HG03196 (cell line): ENCODE results near the gene DNM1L.

Experiments used
- ATAC-seq: cut with Tn5 transposase; IDR thresholded peaks from one replicate; pipeline ENCODE4 v1.9.1; 2021; ENCODE audit not compliant: unreplicated experiment

The DNM1L gene

DNA sequence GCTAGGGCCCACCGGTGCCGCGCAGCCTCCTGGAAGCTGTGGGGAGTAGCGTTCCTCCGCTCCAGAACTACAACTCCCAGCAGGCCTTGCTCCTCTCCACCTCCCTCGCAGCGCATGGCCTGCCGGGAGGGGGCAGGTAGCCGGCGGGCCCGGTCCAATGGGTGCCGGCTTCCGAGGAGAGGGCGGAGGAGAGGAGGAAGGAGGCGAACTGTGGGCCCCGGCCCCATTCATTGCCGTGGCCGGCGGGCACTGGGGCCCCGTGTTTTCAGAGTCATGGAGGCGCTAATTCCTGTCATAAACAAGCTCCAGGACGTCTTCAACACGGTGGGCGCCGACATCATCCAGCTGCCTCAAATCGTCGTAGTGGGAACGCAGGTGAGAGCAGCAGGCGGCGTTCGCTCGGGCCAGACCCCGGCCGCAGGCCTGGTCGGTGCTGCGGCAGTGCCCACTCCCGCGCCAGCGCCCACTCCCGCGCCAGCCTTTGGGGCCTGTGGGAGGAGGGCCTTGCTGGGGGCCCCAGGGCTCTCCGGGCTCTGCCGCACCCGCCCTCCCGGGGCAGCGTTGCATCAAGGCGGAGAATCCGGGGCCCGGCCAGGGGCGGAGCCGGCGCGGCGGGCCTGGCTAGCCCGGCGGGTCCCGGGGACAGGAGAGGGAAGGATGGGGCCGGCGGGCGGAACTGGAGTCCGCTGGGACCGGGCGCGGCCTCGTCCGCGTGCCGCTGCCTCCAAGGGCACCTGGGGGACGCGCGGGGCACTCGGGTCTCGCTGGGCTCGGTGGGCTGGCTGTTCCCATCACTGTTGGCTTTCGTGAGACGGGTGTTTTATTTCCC, at the start of gene DNM1L:
DNM1L (plus strand) TSS at position 211 of the 829 bp plus-strand sequence; CDS start at position 274, 63 bp downstream.
- ATAC-seq: peak; percentile 96

DNA sequence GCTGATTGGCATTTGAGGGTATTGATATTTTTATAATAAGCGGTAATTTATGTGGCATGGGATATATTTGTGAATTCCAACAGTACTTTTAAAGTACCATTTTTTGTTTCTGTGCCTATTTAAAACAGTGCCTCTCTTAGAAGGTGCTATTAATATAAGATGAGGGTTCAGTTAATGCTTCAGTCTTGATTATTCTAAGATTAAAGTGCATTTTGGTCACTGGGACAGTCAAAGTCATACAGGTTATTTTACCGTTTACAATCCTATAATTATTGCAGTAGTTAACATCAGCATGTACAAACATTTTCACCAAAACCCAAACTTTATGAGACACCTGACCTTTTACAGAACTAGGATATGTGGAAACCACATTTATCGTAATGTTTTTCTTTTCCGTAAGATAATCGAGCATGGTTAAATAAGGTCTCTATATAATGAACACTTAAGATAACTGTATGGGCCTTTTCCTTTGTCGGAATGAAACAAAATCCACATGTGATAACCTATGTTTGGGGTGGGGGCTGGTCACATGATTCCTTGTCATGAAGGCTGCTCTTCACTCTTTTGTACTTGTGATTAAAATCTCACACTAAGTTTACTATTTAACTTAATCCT, 37.7 kb upstream of the DNM1L start:
- ATAC-seq: no peak

DNA sequence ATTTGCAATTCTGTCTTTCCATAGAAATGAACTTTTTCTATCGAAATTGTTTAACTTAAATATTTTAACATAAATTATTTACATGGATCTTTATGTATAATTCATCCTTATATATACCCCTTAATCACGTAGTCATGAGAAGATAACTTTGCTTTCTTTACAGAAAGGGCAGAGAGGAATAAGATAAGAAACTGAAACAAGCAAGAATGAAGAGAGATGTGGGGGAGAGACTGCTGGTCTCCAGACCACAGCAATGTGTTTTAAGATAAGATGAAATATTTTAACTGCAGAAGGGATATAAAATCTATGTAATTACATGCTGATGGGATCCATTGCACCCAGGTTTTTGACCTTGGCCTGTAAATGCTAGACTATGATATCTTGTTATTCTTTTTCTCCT, 34.7 kb upstream of the DNM1L start:
- ATAC-seq: no peak

DNA sequence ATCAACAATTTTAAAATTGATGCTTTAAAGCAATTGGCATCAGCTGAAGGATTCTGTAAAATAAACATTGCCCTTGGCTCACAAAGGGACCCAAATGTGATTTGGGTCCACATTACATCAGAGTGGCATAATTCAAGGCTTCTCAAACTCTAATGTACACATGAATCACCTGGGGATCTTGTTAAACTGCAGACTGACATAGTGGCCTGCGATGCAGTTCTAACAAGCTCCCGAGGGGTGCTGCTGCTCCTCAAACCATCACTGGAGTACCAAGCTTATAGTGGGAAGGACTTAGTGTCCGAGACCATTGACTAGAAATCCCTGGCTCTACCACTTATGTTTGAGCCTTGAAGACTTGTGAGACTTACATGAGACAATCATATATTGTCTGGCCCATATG, 31.8 kb upstream of the DNM1L start:
- no peak for ATAC-seq

DNA sequence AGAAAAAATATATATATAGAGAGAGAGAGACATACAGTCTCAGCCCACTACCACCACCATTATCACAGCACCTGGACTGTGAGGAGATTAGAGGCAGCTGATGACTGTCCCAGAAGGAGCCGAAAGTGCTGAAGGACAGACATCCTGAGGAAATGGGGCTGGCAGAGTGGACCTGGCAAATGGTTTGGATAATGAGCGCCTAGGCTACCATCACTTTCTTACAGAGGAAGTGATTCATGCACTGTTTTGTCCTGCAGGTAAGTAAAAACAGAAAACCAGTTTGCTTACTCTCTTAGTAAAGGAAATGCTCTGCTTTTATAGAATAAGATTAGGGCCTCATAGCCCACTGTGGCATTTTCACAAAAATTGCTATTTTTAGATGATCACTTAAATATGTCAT, 28.6 kb upstream of the DNM1L start:
- ATAC-seq: no peak

DNA sequence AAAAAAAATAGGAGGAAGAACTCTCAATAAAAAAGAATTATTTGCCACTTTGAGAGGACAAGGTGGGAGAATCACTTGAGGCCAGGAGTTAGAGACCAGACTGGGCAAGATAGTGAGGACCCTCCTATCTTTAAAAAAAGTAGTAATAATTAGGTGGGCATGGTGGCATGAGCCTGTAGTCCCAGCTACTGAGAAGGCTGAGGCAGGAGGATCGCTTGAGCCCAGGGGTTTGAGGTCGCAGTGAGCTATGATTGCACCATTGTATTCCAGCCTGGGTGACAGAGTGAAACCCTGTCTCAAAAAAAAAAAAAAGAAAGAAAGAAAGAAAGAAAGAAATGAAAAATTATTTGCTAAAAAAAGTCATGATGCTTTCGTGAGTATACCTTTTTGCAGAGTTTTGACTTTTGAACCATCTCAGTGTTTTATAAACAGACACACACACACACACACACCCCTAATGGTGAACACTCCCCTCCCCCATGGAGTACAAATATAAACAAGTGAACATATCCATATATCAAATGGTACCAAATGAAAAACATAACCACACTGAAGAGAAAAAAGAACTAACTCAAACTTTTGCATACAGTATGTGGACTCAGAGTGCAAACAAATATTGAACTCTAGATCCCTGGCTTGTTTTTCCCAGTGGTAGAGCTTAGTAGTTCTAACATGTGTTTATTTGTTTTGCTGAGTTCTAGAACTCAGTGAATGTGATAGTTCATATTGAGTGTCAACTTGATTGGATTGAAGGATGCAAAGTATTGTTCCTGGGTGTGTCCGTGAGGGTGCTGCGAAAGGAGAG, 27.7 kb upstream of the DNM1L start:
- ATAC-seq: no peak

DNA sequence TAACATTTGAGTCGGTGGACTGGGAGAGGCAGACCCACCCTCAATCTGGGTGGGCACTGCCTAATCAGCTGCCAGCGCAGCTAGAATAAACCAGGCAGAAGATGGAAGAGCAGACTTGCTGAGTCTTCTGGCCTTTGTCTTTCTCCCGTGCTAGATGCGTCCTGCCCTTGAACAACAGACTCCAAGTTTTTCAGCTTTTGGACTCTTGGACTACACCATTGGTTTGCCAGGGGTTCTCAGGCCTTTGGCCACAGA, 27.2 kb upstream of the DNM1L start:
- no peak for ATAC-seq

DNA sequence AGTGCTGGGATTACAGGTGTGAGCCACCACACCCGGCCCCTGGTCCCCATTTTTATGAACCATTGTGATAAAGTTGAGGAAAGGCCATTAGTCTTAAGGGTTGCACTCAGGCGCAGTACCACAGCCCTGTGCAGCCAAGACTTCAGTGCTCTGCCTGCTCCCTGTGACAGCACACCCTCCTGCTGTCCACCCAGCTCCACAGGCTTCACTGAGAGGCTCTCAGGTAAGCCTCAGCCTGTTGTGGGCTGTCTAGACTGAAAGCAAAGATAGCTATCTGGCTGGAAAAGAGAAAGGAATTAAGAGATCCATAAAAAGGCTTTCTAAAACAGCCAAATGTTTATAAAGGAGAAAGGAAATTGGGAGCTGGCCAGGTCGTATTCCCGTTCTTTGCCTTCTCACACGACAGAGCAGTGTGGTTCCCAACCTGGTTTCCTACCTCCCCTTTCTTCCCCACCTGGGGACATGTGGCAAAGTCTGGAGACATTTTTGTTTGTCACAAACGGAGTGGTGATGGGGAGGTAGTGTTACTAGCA, 19.1 kb upstream of the DNM1L start:
- ATAC-seq: no peak

DNA sequence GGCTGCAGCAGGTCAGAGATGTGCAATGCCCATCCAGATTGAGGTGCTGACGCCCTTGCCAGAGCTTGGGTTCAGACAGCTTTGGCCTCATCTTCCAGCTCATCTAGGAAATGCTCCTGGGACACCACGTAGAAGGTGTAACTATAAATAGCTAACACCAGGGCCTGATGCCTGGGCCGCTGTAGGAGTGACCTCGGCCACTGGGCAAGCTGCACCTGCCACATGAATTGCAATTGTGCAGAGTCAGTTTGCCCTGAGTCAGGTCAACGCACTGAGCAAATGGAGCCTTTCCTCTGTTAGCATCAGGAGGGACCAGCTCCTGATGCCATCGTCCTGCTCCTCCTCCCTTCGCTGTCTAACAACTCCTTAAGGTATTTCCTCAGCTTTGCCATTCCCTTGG, 17.4 kb upstream of the DNM1L start:
- ATAC-seq: no peak

DNA sequence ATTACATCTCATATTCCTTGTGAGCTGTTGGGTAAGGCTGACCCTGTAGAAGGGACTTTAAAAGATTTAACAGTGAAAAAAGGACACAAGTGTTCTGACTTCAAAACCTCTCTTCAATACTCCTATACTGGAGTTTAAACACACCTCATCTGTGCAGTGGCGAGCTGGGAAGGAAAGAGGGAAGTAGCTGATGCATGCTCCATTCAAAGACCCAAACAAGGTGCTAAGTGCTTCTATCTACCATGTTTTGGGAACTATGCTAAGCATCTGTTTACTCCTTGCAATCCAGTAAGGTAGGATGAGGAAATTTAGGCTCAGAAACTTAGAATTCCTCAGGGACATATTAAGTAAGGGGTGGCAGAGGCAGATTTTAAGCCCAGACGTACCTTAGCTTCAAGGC, 16.4 kb upstream of the DNM1L start:
- ATAC-seq: no peak

DNA sequence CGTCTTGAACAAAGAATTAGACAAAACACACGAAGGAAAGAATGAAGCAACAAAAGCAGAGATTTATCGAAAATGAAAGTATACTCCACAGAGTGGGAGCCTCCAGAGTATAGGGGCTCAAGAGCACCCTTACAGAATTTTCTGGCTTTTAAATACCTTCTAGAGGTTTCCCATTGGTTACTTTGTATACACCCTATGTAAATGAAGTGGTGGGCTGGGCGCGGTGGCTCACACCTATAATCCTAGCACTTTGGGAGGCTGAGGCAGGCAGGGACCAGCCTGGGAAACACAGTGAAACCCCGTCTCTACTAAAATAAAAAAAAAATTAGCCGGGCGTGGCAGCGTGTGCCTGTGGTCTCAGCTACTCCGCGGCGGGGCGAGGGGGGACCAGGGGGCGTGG, 13.1 kb upstream of the DNM1L start:
- ATAC-seq: no peak

DNA sequence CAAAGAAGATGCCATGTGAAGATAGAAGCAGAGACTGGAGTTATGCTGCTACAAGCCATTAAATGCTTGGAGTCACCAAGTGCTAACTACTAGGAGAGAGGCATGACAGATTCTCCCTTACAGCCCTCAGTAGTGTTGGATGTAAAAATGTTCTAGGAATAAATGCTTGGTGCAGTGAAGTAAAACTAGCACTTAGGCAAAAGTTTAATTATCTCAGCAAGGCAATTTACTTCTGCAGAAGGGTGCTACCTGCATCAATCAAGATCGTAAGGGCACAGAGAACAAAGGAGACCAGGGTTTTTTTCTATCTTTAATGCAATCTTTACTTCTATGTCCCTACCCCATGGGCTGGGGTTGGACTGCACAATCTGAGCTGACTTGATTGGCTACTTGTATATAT, 9.5 kb upstream of the DNM1L start:
- ATAC-seq: no peak

DNA sequence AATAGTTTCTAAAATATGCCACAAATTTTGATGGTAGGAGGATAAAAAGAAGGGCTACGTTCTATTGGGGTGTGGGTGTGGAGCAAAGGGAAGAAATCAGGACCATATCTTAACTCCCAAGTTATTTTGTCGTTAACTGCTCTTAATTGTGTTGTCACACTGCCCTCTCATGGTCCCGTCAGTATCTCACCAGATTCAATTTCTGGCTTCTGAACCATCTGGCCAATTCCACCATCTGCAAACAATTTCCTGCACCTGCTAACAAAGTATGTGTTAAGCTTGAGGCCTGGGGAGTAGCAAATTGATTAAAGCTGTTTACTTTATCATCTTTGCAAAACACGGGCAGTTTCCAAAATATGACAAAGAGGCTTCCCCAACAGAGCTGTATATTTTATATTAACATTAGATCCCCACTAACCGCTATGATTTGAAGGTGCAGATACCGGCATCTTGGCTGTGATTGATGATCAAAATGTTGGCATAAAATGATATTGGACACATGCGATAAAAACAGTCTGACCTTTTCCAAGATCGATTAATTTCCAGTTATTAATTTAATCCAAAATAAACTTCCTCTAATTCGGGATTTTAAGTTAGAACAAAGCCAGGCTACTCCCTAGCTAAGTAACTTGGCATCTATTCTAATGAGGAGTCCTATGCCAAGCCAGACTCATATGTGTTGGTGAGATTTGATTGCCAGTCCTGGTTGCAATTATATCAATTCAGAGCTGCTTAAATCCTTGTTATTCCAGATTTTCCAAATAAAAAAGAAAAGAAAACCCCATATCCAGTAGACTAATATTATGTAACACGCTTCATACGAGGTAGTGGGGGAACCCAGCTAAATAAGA, 6.9 kb upstream of the DNM1L start:
- ATAC-seq: peak; percentile 48

DNA sequence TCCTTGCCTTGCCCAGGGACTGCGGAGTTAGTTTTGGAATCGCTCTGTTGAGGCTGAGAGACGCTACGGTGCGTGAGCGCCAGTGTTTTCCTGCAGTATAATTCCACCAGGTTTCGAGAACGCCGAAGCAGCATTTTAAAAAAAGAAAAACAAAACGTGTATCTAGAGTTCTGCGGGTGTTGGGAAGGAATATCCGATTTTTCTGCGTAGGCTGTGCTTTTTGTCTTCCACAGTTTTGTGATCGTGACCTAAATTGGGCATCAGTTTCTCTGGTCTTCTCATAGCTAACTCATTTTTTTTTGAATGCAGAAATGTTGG, 778 bp downstream of the DNM1L start:
- ATAC-seq: no peak

DNA sequence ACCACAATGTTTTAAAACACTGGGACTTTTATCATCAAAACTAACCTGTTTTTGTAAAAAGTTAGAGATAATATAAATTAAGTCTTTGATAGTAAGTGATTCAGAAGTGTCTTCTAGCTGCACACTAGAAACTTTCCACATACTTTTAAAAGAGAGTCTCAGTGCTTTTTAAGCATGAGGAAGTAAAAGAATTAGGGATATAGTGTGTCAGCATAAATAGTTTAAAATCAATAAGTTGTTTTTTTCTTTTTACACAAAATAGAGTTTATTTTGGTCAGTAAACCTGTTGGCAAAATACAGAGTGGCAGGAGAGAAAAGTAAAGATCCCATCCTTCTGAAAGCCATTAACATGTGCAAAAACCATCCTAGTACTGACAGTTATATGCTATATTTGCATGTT, 1.7 kb downstream of the DNM1L start:
- no peak for ATAC-seq

DNA sequence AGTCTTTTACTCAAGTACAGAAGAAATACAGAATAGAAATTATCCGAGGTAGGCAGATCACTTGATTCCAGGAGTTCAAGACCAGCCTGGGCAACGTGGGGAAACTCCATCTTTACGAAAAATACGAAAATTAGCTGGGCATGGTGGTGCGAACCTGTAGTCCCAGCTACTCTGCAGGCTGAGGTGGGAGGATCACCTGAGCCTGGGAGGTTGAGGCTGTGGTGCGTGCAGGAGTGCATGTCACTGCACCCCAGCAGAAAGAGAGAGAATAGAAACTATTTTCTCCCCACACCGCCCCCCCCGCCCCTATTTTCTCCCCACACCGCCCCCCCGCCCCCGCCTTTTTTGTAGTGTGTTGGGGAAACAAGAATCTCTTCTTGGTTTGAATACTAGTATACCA, 2.2 kb downstream of the DNM1L start:
- no peak for ATAC-seq

DNA sequence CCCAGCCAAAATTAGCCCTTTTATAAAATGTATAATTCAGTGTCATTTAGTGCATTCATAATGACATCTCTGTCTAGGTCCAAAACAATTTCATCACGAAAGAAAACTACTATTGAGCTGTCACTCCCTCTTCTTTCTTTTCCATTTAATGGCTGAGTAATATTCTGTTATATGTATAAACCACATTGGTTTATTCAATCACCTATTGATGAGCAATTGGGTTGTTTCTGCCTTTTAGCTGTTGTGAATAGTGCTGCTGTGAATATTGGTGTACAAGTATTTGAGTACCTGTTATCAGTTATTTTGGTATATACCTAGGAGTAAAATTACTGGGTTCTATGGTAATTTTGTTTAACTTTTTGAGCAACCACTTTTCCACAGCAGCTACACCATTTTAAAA, 7.2 kb downstream of the DNM1L start:
- no peak for ATAC-seq

DNA sequence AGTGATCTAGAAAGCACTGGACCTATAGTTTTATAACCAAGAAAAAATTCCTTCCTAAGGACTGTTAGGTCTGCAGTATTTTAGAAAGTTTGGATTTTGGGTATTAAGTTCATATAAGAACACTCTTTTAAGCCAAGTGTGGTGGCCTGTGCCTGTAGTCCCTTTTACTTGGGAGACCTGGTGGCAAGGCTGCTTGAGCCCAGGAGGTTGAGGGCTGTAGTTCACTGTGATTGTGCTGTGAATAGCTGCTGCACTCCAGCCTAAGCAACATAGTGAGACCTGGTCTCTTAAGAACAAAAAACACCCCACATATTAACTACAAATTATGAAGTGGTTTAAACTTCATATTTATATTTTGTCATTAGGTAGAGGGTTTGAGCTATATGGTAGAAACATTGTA, 9.7 kb downstream of the DNM1L start:
- ATAC-seq: no peak

DNA sequence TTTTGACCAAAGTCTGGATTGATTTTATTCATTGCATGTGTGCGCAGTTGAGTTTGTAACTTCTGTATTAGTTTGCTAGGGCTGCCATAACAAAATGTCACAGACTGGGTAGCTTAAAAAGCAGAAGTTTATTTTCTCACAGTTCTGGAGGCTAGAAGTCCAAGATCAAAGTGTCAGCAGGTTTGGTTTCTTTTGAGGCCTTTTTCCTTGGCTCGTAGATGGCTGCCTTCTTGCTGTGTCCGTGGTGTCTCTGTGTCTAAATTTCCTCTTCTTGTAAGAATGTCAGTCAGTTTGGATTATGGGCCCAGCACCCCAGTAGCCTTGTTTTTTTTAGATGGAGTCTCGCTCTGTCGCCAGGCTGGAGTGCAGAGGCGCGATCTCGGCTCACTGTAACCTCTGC, 11.8 kb downstream of the DNM1L start:
- ATAC-seq: no peak

DNA sequence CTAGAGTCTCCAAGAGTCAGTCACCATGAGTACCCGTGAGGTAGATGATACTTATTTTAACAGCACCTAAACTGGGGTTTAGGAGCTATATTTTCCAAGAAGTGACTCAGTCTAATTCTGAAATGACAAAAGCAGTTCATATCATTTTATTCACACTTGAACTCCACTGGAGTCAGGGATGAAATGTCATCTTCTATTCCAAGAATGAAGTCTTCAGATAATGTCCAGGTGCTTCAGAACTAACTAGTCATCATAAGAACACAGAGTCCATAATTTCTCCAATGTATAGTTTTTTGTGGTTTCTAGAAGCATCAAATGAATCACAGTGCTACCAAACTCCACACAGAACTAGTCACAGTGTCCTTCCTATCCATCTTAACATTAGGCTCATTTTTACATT, 13.3 kb downstream of the DNM1L start:
- no peak for ATAC-seq

DNA sequence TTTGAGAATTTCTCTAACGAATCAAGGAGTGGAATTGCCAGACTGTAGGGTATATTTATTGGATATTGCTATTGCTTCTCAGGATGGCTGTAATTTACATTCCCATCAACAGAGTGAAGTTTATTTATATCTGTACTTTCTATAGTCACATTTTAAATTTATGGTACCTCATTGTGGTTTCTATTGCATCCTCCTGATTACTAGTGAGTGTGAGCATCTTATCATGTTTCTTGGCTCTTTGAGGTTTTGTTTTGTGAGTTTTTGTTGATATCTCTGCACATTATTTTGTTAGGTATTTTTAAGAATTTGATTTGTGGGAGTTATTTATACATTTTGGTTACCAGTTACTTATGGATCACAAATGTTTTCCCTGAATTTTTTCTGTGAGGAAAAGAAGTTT, 13.9 kb downstream of the DNM1L start:
- no peak for ATAC-seq
